ENCODE measurements around the gene KCNIP1.

GRCh38 chr5:170642066-170642735 lies 138.4 kb downstream of the KCNIP1 start:
- TF ChIP-seq CTCF (conservative IDR thresholded peaks at IDR 0.05; ENCODE audit: low read length) (no peak), EZH2phosphoT487 (IDR thresholded peaks at IDR 0.05; ENCODE audit: borderline replicate concordance) (no peak)

All from Loucy (cell line).